OCI-LY7 (cell line): ENCODE measurements around the gene TBX20. TPM values are rescaled to one million over a fixed set of nuclear protein-coding genes. Genes with fewer than 3 reads are reported as not detected.
"Not testable (repeated sequence)": the region's sequence is repeated elsewhere in the genome, so short reads cannot be mapped to it uniquely, and the experiment has no call there.

Source experiments
- BruUV-seq: library from RNA; stranded (reverse); fragments of 400-500 nt; replicated peaks from 2 replicates; lab custom pipeline; 2021; lab: Mats Ljungman, UMichigan
- CTCF ChIA-PET: fragments of 300-600 bp; sonication (Branson Sonifier 250); formaldehyde crosslinking; loops from one replicate; lab custom pipeline; 2022; ENCODE audit warnings: antibody characterized with exemption; ENCODE audit not compliant: unreplicated experiment; lab: Charles Lee
- POLR2A ChIA-PET: fragments of 300-600 bp; sonication (Branson Sonifier 250); formaldehyde crosslinking; loops from one replicate; lab custom pipeline; 2022; ENCODE audit warnings: antibody characterized with exemption; lab: Charles Lee
- DNase-seq: peaks from one replicate; pipeline ENCODE4 v3.0.0-alpha.2; 2015; ENCODE audit warnings: low spot score
- H2AFZ ChIP-seq: fragments of 200-600 bp; sonication (generic), shearing (Covaris generic); 2 replicates; pipeline ENCODE4 v1.6.1; 2014; ENCODE audit warnings: mild to moderate bottlenecking, antibody characterized with exemption, low read length, moderate library complexity
- H3K27ac ChIP-seq: fragments of 200-600 bp; sonication (generic); 2 replicates; pipeline ENCODE4 v1.5.1; 2014; ENCODE audit warnings: mixed run types, low read depth, mild to moderate bottlenecking, moderate library complexity, low read length, inconsistent platforms; ENCODE audit not compliant: poor library complexity, severe bottlenecking
- H3K36me3 ChIP-seq: fragments of 200-600 bp; sonication (generic); 2 replicates; pipeline ENCODE4 v1.6.1; 2014; ENCODE audit warnings: mild to moderate bottlenecking, antibody characterized with exemption, low read length, moderate library complexity, mixed read lengths; ENCODE audit not compliant: insufficient read depth
- H3K4me1 ChIP-seq: fragments of 200-600 bp; sonication (generic); 2 replicates; pipeline ENCODE4 v1.5.1; 2014; ENCODE audit warnings: mild to moderate bottlenecking, low read length; ENCODE audit not compliant: insufficient read depth, poor library complexity, severe bottlenecking
- H3K4me2 ChIP-seq: fragments of 200-600 bp; sonication (generic); 2 replicates; pipeline ENCODE4 v1.6.1; 2014; ENCODE audit warnings: mild to moderate bottlenecking, low read length
- H3K4me3 ChIP-seq: fragments of 200-600 bp; sonication (generic); 2 replicates; pipeline ENCODE4 v1.5.1; 2014; ENCODE audit warnings: mild to moderate bottlenecking, low read depth, low read length; ENCODE audit not compliant: poor library complexity, severe bottlenecking
- H3K79me2 ChIP-seq: fragments of 200-600 bp; sonication (generic); 2 replicates; pipeline ENCODE4 v1.6.1; 2016; ENCODE audit warnings: low read depth, mild to moderate bottlenecking, low read length, moderate library complexity, mixed read lengths; ENCODE audit not compliant: insufficient read depth
- H3K9me2 ChIP-seq: fragments of 200-600 bp; sonication (generic); 2 replicates; pipeline ENCODE4 v1.6.1; 2016; ENCODE audit warnings: mild to moderate bottlenecking, low read length, mixed read lengths; ENCODE audit not compliant: insufficient read depth
- H3K9me3 ChIP-seq: fragments of 200-600 bp; sonication (generic); 2 replicates; pipeline ENCODE4 v1.6.1; 2014; ENCODE audit warnings: mild to moderate bottlenecking, mixed run types, low read length, mixed read lengths
- H4K20me1 ChIP-seq: fragments of 200-600 bp; sonication (generic); 2 replicates; pipeline ENCODE4 v1.6.1; 2014; ENCODE audit warnings: mild to moderate bottlenecking, antibody characterized with exemption, low read length, moderate library complexity, mixed read lengths; ENCODE audit not compliant: insufficient read depth
- CTCF ChIP-seq: fragments of 200-600 bp; sonication (generic); conservative IDR thresholded peaks from 2 replicates; pipeline ENCODE4 v1.5.1; 2014; ENCODE audit warnings: mild to moderate bottlenecking, antibody characterized with exemption, low read length, moderate library complexity, mixed read lengths
- EZH2phosphoT487 ChIP-seq: fragments of 200-600 bp; sonication (generic); IDR thresholded peaks from 2 replicates; pipeline ENCODE4 v1.6.1; 2018; ENCODE audit warnings: low read depth, borderline replicate concordance, mild to moderate bottlenecking, mixed run types, antibody characterized with exemption, low read length, moderate library complexity, mixed read lengths
- intact Hi-C: fragments of 100-400 bp; cut with micrococcal nuclease; formaldehyde crosslinking; loops from one replicate; pipeline ENCODE4 v1.10.0; 2022; ENCODE audit not compliant: unreplicated experiment
- total RNA-seq, 2 experiments: library from RNA; depleted of rRNA in 1 of 2; stranded (reverse); fragments of >200 nt in 1 of 2; shearing (Covaris generic) in 1 of 2; gene quantifications; 2 replicates each; pipeline ENCODE4 v1.2.3, GENCODE V29; 2014 to 2022

TBX20 gene
- total RNA-seq, 2 experiments from 2014 or later, result 2.6 to 6.0 TPM

- H4K20me1 ChIP-seq, result no peaks in the 10 kb centered on the region
- no peak overlapping the region for H3K4me2 ChIP-seq
- no peaks in the 10 kb centered on the region for H3K79me2 ChIP-seq
- no peaks in the 10 kb centered on the region for H3K36me3 ChIP-seq
- no peaks in the 10 kb centered on the region for H3K9me3 ChIP-seq
- no peak overlapping the region for H3K4me3 ChIP-seq
- H2AFZ ChIP-seq, result no peak overlapping the region
- TF ChIP-seq CTCF (no peak), EZH2phosphoT487 (no peak)
- DNase-seq, result no peak
- ChIA-PET POLR2A (interaction anchor here (0.6 to 1.0 kb wide), 2 partner anchors 8 to 11 kb away, joined by 3 read pairs; no protein-coding TSS in a partner anchor), CTCF (no interaction called here)
- H3K27ac ChIP-seq, result no peak overlapping the region
- intact Hi-C loops, result no loop called here
- BruUV-seq, result no TSS peak
- no peaks in the 10 kb centered on the region for H3K4me1 ChIP-seq
- H3K9me2 ChIP-seq, result no peaks in the 10 kb centered on the region
These were observed 12.0 kb downstream of the TBX20 start for GRCh38 chr7:35241884-35242283.

GRCh38 chr7:35241436-35241835, 12.5 kb downstream of the TBX20 start:
- ChIA-PET POLR2A (interaction anchor here (0.6 to 1.0 kb wide), 2 partner anchors 9 to 12 kb away, joined by 3 read pairs; no protein-coding TSS in a partner anchor), CTCF (no interaction called here)
- H3K9me3 ChIP-seq, result no peaks in the 10 kb centered on the region
- no peak overlapping the region for H2AFZ ChIP-seq
- no TSS peak for BruUV-seq
- no peak overlapping the region for H3K4me3 ChIP-seq
- no peak for DNase-seq
- intact Hi-C loops, result no loop called here
- H4K20me1 ChIP-seq, result no peaks in the 10 kb centered on the region
- no peaks in the 10 kb centered on the region for H3K79me2 ChIP-seq
- H3K4me1 ChIP-seq, result no peaks in the 10 kb centered on the region
- no peak overlapping the region for H3K4me2 ChIP-seq
- no peaks in the 10 kb centered on the region for H3K36me3 ChIP-seq
- H3K27ac ChIP-seq, result no peak overlapping the region
- no peaks in the 10 kb centered on the region for H3K9me2 ChIP-seq
- TF ChIP-seq CTCF (no peak), EZH2phosphoT487 (no peak)

GRCh38 chr7:35241008-35241407, 12.9 kb downstream of the TBX20 start:
- H3K9me3 ChIP-seq, DNase-seq, H3K4me2 ChIP-seq, H3K79me2 ChIP-seq, H3K9me2 ChIP-seq, H2AFZ ChIP-seq, H4K20me1 ChIP-seq, H3K4me1 ChIP-seq, H3K36me3 ChIP-seq, intact Hi-C loops, H3K4me3 ChIP-seq, BruUV-seq, H3K27ac ChIP-seq, CTCF ChIA-PET: not testable (repeated sequence)
- POLR2A ChIA-PET, result interaction anchor here (1.0 kb wide), 1 partner anchor 9 kb away, joined by 3 read pairs; no protein-coding TSS in a partner anchor

GRCh38 chr7:35238456-35238855, 15.4 kb downstream of the TBX20 start:
- H3K4me2 ChIP-seq, H3K4me3 ChIP-seq, H2AFZ ChIP-seq, H3K27ac ChIP-seq, H4K20me1 ChIP-seq, H3K9me3 ChIP-seq, H3K36me3 ChIP-seq, H3K4me1 ChIP-seq, POLR2A ChIA-PET, H3K79me2 ChIP-seq, DNase-seq, H3K9me2 ChIP-seq, intact Hi-C loops, CTCF ChIA-PET, BruUV-seq: not testable (repeated sequence)
